Fibroblast of mammary gland (primary cell): ENCODE measurements around the gene NPLOC4.

Source experiments
- DNase-seq: peaks from one replicate; pipeline ENCODE4 v3.0.0-alpha.2; 2010; ENCODE audit warnings: low read depth
- H3K4me3 ChIP-seq: 2 replicates; pipeline ENCODE4 v1.5.1; 2011; ENCODE audit warnings: low read depth, mild to moderate bottlenecking, low read length, moderate library complexity; ENCODE audit not compliant: control insufficient read depth
- TF ChIP-seq, protein P1 (sequence below): conservative IDR thresholded peaks from 2 replicates; pipeline ENCODE4 v1.5.1; 2011; ENCODE audit warnings: low read depth, low read length, inconsistent platforms; ENCODE audit not compliant: control insufficient read depth, insufficient read depth

The NPLOC4 gene

DNA sequence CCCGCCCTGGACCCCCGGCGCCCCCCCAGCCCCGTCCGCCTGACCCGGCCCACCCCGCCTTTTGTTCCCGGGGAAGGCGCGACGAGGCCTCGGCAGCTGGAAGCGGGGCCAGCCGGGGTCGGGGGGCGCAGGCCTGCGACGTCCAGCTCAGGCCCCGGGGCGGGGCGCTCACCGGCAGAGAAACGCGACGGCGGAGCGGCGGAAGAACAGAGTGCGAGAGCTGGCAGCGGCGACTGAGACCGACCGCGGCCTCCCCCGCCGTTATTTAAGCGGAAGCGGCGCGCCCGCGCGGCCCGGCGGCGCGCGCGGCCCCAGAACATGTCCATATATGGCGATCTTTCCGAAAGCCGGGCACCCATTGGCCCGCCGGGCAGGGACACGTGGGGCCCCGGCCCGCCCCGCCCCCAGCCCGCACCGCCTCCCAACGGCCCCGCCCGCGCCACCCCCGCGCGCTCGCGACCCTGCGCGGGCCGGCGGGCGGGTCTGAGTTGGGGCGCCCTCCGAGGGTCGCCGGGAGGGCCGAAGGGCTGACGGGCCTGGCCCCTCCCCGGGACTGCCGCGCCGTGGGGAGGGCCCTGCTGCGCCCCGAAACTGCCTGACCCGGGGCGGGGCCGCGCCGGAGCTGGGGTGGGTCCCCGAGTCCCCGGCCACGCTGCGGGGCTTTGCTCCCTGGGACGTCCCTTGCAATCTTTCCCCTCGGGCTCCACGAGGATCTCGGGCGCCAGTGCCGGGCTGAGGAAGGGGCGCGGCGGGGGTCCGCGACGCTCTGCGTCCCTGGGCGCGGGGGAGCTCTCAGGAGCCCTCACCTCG, 124.1 kb downstream of the NPLOC4 start, which contains the start of gene ACTG1:
TSS of gene ACTG1 (minus strand) at position 238 of the 810 bp plus-strand sequence. CDS start 445 bp downstream, outside the sequence.
- peak within 1 kb of the TSS; percentile 94 for H3K4me3 ChIP-seq
- TF ChIP-seq, protein P1, sequence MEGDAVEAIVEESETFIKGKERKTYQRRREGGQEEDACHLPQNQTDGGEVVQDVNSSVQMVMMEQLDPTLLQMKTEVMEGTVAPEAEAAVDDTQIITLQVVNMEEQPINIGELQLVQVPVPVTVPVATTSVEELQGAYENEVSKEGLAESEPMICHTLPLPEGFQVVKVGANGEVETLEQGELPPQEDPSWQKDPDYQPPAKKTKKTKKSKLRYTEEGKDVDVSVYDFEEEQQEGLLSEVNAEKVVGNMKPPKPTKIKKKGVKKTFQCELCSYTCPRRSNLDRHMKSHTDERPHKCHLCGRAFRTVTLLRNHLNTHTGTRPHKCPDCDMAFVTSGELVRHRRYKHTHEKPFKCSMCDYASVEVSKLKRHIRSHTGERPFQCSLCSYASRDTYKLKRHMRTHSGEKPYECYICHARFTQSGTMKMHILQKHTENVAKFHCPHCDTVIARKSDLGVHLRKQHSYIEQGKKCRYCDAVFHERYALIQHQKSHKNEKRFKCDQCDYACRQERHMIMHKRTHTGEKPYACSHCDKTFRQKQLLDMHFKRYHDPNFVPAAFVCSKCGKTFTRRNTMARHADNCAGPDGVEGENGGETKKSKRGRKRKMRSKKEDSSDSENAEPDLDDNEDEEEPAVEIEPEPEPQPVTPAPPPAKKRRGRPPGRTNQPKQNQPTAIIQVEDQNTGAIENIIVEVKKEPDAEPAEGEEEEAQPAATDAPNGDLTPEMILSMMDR = no peak
- DNase-seq = peak; percentile 90

DNA sequence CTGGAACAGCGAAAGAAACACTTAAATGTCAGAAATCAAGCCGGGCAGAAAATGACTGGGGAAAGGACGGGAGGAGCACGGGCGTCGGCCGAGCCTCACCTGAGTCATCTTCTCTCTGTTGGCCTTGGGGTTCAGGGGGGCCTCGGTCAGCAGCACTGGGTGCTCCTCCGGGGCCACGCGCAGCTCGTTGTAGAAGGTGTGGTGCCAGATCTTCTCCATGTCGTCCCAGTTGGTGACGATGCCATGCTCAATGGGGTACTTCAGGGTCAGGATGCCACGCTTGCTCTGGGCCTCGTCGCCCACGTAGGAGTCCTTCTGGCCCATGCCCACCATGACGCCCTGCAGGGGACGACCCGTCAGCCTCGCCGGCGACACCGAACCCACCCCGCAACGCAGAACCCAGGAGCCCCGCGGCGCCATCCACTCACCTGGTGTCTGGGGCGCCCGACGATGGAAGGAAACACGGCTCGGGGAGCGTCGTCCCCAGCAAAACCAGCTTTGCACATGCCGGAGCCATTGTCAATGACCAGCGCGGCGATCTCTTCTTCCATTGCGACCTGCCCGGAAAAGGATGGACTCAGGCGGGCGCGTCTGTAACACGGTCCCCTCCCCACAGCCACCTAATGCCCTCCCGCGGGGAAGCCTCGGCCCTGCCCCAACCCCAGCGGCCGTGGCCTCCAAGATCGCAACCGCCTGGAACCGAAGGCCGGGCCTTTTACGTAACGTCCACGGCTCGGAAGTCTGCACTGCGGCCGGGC, 124.9 kb downstream of the NPLOC4 start:
- TF ChIP-seq, protein P1 = no peak
- H3K4me3 ChIP-seq = peak overlapping the region; percentile 94
- DNase-seq = no peak

DNA sequence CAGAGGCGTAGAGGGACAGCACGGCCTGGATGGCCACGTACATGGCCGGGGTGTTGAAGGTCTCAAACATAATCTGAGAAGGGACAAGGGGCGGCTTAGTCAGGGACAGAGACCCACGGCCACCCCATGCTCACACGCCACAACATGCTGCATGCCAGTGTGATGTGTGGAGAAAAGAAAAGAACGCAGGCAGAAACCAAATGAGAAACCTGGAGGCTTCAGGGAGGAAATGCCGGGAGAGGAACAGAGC, 125.4 kb downstream of the NPLOC4 start:
- peak overlapping the region; percentile 94 for H3K4me3 ChIP-seq
- DNase-seq = no peak
- TF ChIP-seq, protein P1 = no peak

DNA sequence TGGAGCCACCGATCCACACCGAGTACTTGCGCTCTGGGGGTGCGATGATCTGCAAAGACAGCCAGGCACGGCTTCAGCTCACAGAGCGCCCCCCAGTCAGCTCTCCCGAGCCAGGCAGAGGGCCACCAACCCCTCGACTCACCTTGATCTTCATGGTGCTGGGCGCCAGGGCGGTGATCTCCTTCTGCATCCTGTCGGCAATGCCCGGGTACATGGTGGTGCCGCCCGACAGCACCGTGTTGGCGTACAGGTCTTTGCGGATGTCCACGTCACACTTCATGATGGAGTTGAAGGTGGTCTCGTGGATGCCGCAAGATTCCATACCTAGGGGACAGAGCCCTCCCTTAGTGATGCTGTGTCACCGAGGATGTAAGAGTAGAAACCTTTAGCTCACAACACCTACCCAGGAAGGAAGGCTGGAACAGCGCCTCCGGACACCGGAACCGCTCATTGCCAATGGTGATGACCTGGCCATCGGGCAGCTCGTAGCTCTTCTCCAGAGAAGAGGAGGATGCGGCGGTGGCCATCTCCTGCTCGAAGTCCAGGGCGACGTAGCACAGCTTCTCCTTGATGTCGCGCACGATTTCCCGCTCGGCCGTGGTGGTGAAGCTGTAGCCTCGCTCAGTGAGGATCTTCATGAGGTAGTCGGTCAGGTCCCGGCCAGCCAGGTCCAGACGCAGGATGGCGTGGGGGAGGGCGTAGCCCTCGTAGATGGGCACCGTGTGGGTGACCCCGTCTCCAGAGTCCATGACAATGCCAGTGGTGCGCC, 125.9 kb downstream of the NPLOC4 start:
- TF ChIP-seq, protein P1 = no peak
- no peak for DNase-seq
- H3K4me3 ChIP-seq = peak overlapping the region; percentile 94

DNA sequence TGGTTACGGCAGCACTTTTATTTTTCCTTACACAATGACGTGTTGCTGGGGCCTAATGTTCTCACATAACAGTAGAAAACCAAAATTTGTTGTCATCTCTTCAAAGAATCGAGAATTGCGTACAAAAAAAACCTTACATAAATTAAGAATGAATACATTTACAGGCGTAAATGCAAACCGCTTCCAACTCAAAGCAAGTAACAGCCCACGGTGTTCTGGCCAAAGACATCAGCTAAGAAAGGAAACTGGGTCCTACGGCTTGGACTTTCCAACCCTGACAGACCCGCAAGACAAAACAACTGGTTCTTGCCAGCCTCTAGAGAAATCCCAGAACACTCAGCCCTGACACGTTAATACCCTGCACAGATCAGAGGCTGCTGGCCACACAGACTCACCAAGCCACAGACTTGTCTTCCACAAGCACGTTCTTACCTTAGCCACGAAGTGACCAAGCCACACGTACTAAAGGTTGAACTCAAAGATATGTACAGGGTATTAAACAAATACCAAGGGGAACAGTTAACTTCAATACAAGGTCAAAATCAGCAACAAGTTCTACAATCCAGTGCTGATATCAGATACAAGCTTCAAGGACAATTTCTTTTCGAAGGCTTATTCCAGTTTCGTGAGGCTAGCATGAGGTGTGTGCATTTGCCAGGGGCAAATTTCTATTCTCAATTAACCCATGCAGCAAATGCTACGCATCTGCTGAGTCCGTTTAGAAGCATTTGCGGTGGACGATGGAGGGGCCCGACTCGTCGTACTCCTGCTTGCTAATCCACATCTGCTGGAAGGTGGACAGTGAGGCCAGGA, 126.7 kb downstream of the NPLOC4 start:
- H3K4me3 ChIP-seq = peak overlapping the region; percentile 94
- peak; percentile 33 for DNase-seq
- TF ChIP-seq, protein P1 = no peak

DNA sequence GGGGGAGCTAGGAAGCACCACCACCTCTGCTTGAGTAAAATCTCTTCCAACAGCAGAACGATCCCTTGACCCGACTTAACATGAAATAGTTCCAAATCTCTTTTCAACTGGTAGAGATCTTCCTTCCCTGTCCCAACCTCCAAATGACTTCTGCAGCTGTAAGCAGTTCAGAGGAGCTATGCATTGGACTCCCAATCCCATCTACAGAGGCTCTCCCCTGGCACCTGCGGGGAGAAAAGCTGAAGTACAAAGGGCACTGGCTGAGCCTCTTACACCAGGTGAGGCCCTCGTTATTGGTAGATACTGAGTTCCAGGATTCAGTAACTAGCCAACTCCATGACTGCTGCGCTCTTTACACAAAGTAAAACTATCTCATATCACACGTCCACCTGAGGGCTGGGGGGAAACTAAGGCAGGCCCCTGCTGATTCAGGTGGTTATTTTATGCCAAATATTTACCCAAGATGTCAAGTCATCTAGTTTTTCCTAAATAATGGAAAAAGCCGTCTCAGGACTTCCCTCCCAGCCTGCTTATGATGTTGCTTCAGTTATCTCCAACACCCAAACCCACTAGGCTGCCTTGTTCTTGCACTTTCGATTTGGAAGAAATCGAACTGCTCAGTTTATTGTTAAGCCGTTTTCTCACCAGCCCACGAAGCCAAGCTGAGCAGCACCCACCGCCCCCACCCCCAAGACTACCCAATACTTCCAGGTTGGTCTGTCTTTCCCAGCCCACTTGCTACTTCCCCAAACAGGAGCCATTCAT, 127.5 kb downstream of the NPLOC4 start:
- DNase-seq = peak; percentile 41
- peak overlapping the region; percentile 94 for H3K4me3 ChIP-seq
- TF ChIP-seq, protein P1 = no peak
